ENCODE measurements around the gene CENPV.
"Not testable (repeated sequence)": the region's sequence is repeated elsewhere in the genome, so short reads cannot be mapped to it uniquely, and the experiment has no call there.

CENPV gene

GRCh38 chr17:16313139-16314090, 39.9 kb downstream of the CENPV start:
- DNase-seq, result no peak

GRCh38 chr17:16312061-16312460, 41.2 kb downstream of the CENPV start:
- not testable (repeated sequence) for DNase-seq

DNA sequence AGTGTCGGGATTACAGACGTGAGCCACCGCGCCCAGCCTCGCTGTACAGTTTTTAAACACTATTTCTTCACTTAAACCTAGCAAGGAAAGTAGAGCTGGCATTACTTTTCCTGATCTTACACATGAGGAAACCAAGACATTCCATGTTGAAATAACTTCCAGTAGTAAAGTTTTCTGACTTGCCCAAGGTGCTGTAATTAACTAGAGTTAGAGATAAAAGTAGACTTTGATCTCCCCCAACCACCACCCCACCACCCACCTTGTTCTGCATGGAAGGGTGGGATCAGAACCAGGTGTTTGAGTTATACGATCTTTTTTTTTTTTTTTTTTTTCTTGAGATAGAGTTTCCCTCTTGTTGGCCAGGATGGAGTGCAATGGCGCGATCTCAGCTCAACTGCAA, 47.1 kb downstream of the CENPV start:
- DNase-seq, result no peak

- DNase-seq, result peak; percentile 45
Observed at GRCh38 chr17:16304830-16305229, 48.4 kb downstream of the CENPV start.

- DNase-seq, result no peak
Observed at GRCh38 chr17:16302856-16303255, 50.4 kb downstream of the CENPV start.

DNA sequence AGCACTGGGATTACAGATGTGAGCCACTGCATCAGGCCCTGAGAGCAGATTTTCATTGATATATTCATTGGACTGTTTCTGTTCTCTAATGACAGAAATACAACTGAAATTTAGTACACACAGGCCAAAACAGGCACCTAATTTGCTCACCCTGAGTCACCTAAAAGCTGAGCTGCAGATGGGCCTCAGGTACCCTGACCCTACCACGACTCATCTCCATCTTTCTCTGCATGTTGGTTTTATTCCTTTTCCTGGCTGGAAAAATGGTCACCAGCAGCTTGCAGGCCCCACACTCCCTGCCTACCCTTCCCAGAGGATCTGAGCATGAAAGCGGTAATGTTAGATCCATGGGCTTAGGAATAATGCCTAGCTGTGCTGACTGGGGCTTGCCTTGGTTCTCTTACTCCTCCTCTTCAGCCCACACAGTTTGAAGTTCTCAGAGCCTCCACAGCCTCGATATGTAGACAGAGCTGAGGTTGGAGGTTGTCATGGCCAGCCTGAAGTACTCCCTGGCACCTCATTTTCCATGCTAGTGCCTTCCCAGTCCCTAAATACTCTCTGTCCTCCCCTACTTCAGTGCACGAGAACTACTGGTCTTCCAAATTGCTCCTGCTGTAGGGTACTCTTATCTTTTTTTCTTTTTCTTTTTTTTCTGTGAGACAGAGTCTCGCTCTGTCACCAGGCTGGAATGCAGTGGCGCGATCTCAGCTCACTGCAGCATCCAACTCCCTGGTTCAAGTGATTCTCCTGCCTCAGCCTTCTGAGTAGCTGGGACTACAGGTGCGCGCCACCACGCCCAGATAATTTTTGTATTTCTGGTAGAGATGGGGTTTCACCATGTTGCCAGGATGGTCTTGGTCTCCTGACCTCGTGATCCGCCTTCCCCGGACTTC, 51.1 kb downstream of the CENPV start:
- DNase-seq, result no peak

DNA sequence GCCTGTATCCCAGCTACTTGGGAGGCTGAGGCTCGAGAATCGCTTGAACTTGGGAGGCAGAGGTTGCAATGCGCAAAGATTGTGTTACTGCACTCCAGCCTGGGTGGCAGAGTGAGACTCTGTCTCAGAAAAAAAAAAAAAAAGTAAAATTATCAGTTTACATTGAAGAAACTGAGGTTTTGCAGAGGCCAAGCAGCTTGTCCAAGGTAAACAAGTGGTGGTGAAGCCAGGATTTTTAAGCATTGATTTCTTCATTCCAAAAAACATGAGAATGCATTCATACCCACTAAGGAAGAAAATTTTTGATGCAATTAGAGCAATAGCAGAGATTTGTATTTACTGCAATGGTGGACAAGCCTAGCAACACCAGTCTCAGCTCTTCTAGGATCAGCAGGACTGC, 52.7 kb downstream of the CENPV start:
- DNase-seq, result no peak

- no peak for DNase-seq
Observed at GRCh38 chr17:16298140-16298662, 55.1 kb downstream of the CENPV start.

GRCh38 chr17:16297367-16298139, 55.7 kb downstream of the CENPV start:
- DNase-seq, result no peak

GRCh38 chr17:16296072-16296471, 57.2 kb downstream of the CENPV start:
- DNase-seq, result not testable (repeated sequence)

- no peak for DNase-seq
Observed at GRCh38 chr17:16294560-16294959, 58.7 kb downstream of the CENPV start.

GRCh38 chr17:16293931-16294330, 59.3 kb downstream of the CENPV start:
- DNase-seq, result no peak

Measured in fibroblast of skin of scalp (primary cell).